HUES64 (cell line): Measurements from ENCODE around the gene CHORDC1. TPM values are rescaled to one million over a fixed set of nuclear protein-coding genes. Genes with fewer than 3 reads are reported as not detected.
A peak's percentile ranks its signal among the peaks of the same experiment; 100 is the strongest.

ENCODE experiments used
- H3K27ac ChIP-seq: 2 replicates; pipeline ENCODE4 v1.7.0; 2013; ENCODE audit warnings: low read depth, low read length, inconsistent platforms
- H3K27me3 ChIP-seq: 2 replicates; pipeline ENCODE4 v1.6.1; 2013; ENCODE audit warnings: mild to moderate bottlenecking, low read length; ENCODE audit not compliant: insufficient read depth
- H3K36me3 ChIP-seq: 2 replicates; pipeline ENCODE4 v1.6.1; 2013; ENCODE audit warnings: mild to moderate bottlenecking, low read length; ENCODE audit not compliant: insufficient read depth
- H3K4me1 ChIP-seq: 2 replicates; pipeline ENCODE4 v1.6.1; 2013; ENCODE audit warnings: mild to moderate bottlenecking, low read length, moderate library complexity; ENCODE audit not compliant: insufficient read depth
- H3K4me3 ChIP-seq: 2 replicates; pipeline ENCODE4 v1.5.1; 2013; ENCODE audit warnings: mild to moderate bottlenecking, low read length, moderate library complexity
- H3K9ac ChIP-seq: 2 replicates; pipeline ENCODE4 v1.6.1; 2013; ENCODE audit warnings: mild to moderate bottlenecking, low read depth, low read length
- H3K9me3 ChIP-seq: 2 replicates; pipeline ENCODE4 v1.6.1; 2013; ENCODE audit warnings: low read depth, low read length; ENCODE audit not compliant: insufficient read depth
- WGBS: fragments of 150-250, 120-280 bp; methylation state at CpG from one replicate; pipeline ENCODE4 v1.1.7; 2013; ENCODE audit warnings: missing lambda C conversion rate; 5-methylcytosine and 5-hydroxymethylcytosine counted together
- polyA plus RNA-seq, 2 experiments: library from polyadenylated mRNA; stranded (reverse); fragments of 50-300 nt; gene quantifications; one replicate each; pipeline ENCODE4 v1.2.3, GENCODE V29; 2013

The CHORDC1 gene
- polyA plus RNA-seq (2013, experiment 1 of 2): 43.7 TPM
- polyA plus RNA-seq (2013, experiment 2 of 2): 38.5 TPM

DNA sequence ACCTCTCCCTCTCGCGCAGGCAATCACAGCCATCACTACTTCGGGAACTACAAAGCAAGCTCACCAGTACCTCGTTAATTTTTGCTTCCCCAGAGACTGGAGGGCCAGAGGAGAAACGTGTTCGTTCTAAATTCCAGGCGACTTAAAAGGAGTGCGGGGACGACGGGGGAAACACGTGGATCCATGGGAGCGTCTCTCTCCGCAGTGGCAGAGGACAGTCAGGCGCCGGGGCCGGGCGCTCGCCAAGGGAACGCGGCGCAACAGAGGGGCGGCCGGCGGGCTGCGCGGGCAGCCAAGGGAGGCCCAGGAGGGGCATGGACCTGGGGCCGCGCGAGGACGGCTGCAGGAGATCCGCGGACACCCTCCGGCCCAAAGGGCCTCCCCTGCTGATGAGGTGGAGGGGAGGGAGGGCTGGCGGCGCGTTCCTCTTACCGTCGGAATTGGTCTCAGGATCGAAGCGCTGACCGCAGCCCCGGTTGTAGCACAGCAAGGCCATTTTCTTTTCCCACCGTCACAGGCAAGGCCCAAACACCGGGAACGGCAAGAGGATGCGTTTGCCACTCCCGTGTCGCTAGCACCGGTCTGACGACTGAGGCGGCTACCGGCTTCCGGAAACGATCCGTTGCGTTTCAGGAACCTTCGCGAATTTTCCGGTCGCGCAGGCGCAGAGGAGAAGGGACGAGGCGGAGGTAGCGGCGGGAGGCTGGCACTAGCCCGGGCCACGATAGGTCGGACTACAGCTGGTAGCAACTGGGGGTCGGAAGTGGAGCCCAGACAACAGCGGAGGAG lies at the start of gene CHORDC1:
Gene CHORDC1, minus strand, starts transcription at position 591 of the 789 bp plus-strand sequence. Its CDS starts 95 bp downstream, at position 496.
- Histone ChIP-seq H3K27me3 (no peaks in the 10 kb centered on the region), H3K9me3 (no peaks in the 10 kb centered on the region), H3K36me3 (no peaks in the 10 kb centered on the region; the same call in 1 of the 2 replicates), H3K4me1 (peaks cover 19% of the 10 kb centered on the region), H3K27ac (peak within 1 kb of the TSS; percentile 71), H3K9ac (peak within 1 kb of the TSS; percentile 84), H3K4me3 (peak within 1 kb of the TSS; percentile 91)
- WGBS: under 1% methylated on average over 71 of the region's 71 CpGs

DNA sequence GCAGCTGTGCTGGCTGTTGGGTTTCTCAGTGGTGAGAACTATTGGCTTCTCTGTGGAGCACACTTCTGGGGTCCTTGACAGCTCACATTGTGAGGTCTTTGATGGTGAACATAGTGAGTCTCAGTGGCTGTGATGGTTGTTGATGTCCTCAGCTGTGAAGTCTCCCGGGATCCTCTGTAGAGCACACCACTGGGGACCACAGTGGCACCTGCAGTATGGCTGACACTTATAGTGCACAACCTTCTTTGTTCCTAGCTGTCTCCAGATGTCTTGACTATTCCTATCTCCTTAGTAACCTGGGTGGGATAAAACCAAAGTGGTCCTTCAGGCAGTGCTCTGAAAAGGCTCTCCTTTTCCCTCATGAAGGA lies 34.3 kb upstream of the CHORDC1 start:
- Histone ChIP-seq H3K4me3 (no peak overlapping the region), H3K4me1 (0 out of 2 replicates have a peak, but pooled peaks cover 4% of the 10 kb centered on the region), H3K9ac (no peak overlapping the region), H3K27ac (no peak overlapping the region), H3K9me3 (no peaks in the 10 kb centered on the region), H3K27me3 (no peaks in the 10 kb centered on the region), H3K36me3 (no peaks in the 10 kb centered on the region)
- 94% methylated on average over 1 of the region's 1 CpG for WGBS

DNA sequence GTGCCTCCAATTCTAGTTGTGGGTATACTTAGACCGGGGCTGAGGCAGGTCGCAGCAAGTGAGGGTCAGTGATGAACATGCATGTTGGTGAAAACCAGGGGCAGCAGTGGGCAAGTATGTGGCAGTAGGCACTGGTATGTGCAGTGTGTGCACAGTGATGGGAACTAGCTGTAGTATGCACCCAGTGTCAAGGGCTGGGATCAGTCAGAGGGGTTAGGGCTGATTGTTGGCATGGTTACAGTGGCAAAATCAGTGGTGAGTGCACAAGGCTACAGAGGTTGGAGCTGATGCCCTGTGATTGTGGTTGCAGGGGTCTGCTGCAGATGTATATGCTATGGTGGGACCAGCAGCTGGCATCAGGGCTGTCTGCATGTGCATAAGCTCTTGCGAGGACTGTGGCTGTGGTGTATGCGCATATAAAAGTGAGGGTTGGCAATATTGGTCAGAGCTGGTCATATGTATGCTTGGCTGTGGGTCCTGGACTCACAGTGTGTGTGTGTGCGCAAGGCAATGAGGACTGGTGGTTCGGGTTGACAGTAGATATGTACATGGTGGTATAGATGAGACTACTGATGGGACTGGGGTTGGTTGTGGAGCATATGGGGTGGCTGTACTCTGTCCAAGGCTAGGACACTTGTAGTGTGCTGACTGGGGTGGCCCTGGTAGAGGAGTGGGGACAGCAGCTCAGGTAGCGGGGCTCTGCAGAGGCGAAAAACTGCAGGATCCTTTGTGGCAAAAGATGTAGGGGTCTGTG lies 33.7 kb upstream of the CHORDC1 start:
- 82% methylated on average over 8 of the region's 8 CpGs for WGBS
- Histone ChIP-seq H3K36me3 (no peaks in the 10 kb centered on the region), H3K27me3 (no peaks in the 10 kb centered on the region)

DNA sequence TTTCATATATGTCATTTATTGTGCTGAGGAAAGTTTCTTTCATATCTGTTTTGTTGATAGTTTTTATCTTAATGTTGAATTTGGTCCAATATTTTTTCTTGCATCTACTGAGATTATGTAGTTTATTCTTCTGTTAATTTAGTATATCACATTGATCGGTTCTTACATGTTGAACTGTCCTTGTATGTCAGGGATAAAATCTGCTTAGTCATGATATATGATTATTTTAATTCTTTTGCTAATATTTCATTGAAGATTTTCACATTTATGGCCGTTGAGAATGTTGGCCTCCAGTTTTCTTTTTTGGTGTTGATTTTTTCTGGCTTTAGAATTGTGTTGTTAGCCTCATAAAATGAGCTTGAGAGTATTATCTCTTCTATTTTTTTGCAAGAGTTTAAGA lies 31.2 kb upstream of the CHORDC1 start:
- no peak overlapping the region for H3K27ac ChIP-seq
- no peaks in the 10 kb centered on the region for H3K9me3 ChIP-seq
- H3K4me3 ChIP-seq: no peak overlapping the region
- H3K27me3 ChIP-seq: no peaks in the 10 kb centered on the region
- H3K4me1 ChIP-seq: 0 out of 2 replicates have a peak, but pooled peaks cover 4% of the 10 kb centered on the region
- H3K36me3 ChIP-seq: no peaks in the 10 kb centered on the region
- WGBS: 98% methylated on average over 2 of the region's 2 CpGs
- no peak overlapping the region for H3K9ac ChIP-seq

More for the DNA sequence above, 33.7 kb upstream of the CHORDC1 start:
- Histone ChIP-seq H3K27ac (no peak overlapping the region), H3K9me3 (no peaks in the 10 kb centered on the region), H3K4me3 (no peak overlapping the region), H3K4me1 (0 out of 2 replicates have a peak, but pooled peaks cover 4% of the 10 kb centered on the region), H3K9ac (no peak overlapping the region)

DNA sequence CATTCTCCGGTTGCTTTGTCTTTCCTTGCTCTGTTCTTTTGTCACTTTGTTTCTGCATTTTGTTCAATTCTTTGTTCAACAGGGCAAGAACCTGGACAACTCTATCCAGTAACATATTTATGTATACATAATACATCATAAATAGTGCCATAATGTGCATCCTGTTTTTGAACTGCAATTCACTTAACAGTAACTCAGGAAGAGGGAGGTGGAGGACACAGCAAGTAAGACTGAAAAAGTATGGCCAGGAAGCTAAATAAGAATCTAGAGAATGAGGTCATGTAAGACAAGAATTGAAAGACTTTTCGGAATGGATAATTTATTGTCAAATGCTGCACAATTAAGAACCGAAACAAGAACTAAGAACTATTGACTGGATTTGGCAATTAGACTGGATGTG lies 29.2 kb upstream of the CHORDC1 start:
- Histone ChIP-seq H3K9me3 (no peaks in the 10 kb centered on the region), H3K36me3 (no peaks in the 10 kb centered on the region), H3K27ac (no peak overlapping the region), H3K9ac (no peak overlapping the region), H3K4me3 (no peak overlapping the region), H3K4me1 (0 out of 2 replicates have a peak, but pooled peaks cover 4% of the 10 kb centered on the region), H3K27me3 (no peaks in the 10 kb centered on the region)
- WGBS: 95% methylated on average over 3 of the region's 3 CpGs

DNA sequence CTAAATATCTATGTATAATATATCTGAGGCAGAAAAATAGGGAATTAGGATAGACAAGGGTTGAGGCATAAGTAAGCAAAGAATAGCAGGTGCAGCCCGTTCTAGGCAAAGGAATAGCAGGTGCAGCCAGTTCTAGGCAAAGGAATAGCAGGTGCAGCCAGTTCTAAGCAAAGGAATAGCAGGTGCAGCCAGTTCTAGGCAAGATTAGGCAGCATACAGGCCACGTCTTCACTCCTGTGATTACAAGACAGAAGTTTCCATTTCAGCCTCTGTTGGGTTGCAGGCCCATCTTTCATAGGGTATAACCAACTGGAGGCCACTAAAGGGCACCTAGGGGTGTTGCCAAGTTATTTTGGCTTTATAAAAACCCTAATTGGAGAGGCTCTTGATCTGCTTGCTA lies 28.8 kb upstream of the CHORDC1 start:
- WGBS: 88% methylated on average over 2 of the region's 2 CpGs
- Histone ChIP-seq H3K36me3 (no peaks in the 10 kb centered on the region), H3K27ac (no peak overlapping the region), H3K9ac (no peak overlapping the region), H3K9me3 (no peaks in the 10 kb centered on the region), H3K4me1 (0 out of 2 replicates have a peak, but pooled peaks cover 4% of the 10 kb centered on the region), H3K27me3 (no peaks in the 10 kb centered on the region), H3K4me3 (no peak overlapping the region)

DNA sequence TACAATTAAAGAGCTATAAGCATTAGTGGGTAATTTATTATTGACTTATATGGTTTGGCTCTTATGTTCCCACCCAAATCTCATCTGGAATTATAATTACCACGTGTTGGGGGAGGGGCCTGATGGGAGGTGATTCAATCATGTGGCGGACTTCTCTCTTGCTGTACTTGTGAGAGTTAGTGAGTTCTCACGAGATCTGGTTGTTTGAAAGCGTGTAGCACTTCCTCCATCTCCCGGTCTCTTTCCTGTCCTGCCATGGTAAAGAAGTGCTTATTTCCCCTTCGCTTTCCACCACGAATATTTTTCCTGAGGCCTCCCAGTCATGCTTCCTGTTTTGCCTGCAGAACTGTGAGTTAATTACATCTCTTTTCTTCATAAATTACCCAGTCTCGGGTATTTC lies 28.1 kb upstream of the CHORDC1 start:
- Histone ChIP-seq H3K9me3 (no peaks in the 10 kb centered on the region), H3K27ac (no peak overlapping the region), H3K9ac (no peak overlapping the region), H3K4me1 (0 out of 2 replicates have a peak, but pooled peaks cover 4% of the 10 kb centered on the region), H3K4me3 (no peak overlapping the region), H3K36me3 (no peaks in the 10 kb centered on the region), H3K27me3 (no peaks in the 10 kb centered on the region)
- whole genome bisulfite sequencing: 87% methylated on average over 8 of the region's 8 CpGs

DNA sequence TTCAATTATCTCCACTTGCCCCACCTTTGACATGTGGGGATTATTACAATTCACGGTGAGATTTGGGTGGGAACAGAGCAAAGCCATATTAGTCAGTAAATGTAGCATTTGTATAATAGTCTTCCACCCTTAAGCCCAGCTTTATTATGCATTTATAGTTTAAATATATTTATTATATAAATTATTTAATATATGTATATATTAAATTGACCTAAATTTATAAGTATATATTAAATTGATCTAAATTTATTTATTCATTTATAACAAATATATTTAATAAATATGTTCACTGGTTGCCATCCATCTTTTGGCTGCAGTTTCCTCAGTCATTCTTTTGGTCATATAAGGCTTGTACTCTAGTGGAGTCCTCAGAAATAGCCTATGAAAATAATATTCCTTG lies 23.6 kb upstream of the CHORDC1 start:
- no CpG with 5 or more reads among the region's 1 CpG for WGBS
- H3K4me1 ChIP-seq: peaks cover 26% of the 10 kb centered on the region
- H3K4me3 ChIP-seq: no peak overlapping the region
- H3K9me3 ChIP-seq: no peaks in the 10 kb centered on the region
- H3K36me3 ChIP-seq: no peaks in the 10 kb centered on the region
- no peak overlapping the region for H3K9ac ChIP-seq
- H3K27me3 ChIP-seq: no peaks in the 10 kb centered on the region
- no peak overlapping the region for H3K27ac ChIP-seq

DNA sequence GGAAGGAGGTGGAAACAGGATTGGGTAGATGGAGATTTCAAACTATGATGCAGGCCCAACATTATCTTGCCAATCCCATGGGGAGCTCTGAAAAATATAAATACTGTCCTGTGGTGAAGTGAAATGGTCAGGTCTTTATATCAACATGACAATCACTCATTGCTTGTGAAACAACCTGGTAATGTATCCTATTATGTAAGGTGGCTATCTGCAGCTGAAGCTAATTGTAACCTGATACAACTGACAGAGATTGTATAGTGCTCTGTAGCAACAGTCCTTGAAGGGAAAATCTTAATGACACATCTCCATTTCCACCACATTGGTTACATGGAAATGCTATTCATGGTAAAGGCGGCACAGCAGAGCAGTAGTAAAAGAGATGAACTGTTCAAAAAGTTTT lies 20.7 kb upstream of the CHORDC1 start:
- Histone ChIP-seq H3K9me3 (no peaks in the 10 kb centered on the region), H3K4me1 (peaks cover 26% of the 10 kb centered on the region), H3K27me3 (no peaks in the 10 kb centered on the region), H3K36me3 (no peaks in the 10 kb centered on the region), H3K4me3 (peak overlapping the region; percentile 3; the same call in 1 of the 2 replicates), H3K27ac (no peak overlapping the region; the same call in 1 of the 2 replicates), H3K9ac (no peak overlapping the region)
- no CpG with 5 or more reads among the region's 1 CpG for WGBS

DNA sequence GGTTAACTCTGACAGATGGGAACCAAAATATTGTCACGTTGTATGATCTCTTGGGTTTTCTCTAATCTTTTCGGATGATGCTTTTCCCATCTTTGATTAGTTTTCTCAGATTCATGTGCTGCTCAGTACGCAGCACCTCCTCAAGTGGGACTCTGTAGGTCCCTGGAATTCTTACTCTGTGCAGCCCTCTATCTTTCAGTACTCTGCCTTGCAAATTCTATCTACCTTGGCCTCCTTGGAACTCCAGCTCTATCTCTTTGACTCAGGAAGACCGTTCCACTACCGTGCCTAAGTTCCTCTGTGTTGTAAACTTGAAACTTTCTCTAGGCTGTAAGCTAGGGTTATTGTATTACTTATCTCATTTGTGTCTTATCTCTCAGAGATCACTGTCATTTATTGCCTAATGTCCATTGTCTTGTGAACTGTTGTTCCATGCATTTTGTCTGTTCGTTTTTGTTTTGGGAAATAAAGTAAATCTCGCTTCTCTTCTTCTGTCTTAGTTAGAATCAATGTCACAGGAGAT lies 20.1 kb upstream of the CHORDC1 start:
- H3K27ac ChIP-seq: peak overlapping the region; percentile 22; the same call in 1 of the 2 replicates
- H3K4me3 ChIP-seq: peak overlapping the region; percentile 3; the same call in 1 of the 2 replicates
- H3K9ac ChIP-seq: no peak overlapping the region
- H3K4me1 ChIP-seq: peaks cover 30% of the 10 kb centered on the region
- no peaks in the 10 kb centered on the region for H3K9me3 ChIP-seq
- H3K36me3 ChIP-seq: no peaks in the 10 kb centered on the region
- WGBS: 72% methylated on average over 7 of the region's 7 CpGs
- H3K27me3 ChIP-seq: no peaks in the 10 kb centered on the region

DNA sequence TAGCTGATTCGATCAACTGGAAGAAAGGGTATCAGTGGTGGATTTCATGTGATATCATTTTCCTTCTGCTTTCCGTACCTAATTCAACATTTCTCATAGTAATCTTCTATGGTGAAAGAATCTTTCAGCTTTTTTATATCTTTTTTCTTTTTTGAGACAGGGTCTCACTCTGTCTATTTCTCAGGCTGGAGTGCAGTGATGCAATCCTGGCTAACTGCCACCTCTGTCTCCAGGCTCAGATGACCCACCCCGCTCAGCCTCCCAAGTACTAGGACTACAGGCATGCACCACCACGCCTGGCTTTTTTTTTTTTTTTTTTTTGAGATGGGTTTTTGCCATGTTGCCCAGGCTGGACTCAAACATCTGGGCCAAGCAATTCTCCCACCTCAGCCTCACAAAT lies 18.6 kb upstream of the CHORDC1 start:
- Histone ChIP-seq H3K36me3 (no peaks in the 10 kb centered on the region), H3K27me3 (no peaks in the 10 kb centered on the region), H3K27ac (no peak overlapping the region), H3K4me1 (peaks cover 30% of the 10 kb centered on the region), H3K4me3 (no peak overlapping the region), H3K9me3 (no peaks in the 10 kb centered on the region), H3K9ac (no peak overlapping the region)
- 100% methylated on average over 2 of the region's 4 CpGs for WGBS
